NCI-H748 (cell line): ENCODE results near the gene MARK4.
"Not testable (repeated sequence)": the region's sequence is repeated elsewhere in the genome, so short reads cannot be mapped to it uniquely, and the experiment has no call there.

Experiments
- DNase-seq: peaks from one replicate; lab custom pipeline; 2025; ENCODE audit not compliant: unreplicated experiment; lab: John Stamatoyannopoulos, UW

Gene MARK4

DNA sequence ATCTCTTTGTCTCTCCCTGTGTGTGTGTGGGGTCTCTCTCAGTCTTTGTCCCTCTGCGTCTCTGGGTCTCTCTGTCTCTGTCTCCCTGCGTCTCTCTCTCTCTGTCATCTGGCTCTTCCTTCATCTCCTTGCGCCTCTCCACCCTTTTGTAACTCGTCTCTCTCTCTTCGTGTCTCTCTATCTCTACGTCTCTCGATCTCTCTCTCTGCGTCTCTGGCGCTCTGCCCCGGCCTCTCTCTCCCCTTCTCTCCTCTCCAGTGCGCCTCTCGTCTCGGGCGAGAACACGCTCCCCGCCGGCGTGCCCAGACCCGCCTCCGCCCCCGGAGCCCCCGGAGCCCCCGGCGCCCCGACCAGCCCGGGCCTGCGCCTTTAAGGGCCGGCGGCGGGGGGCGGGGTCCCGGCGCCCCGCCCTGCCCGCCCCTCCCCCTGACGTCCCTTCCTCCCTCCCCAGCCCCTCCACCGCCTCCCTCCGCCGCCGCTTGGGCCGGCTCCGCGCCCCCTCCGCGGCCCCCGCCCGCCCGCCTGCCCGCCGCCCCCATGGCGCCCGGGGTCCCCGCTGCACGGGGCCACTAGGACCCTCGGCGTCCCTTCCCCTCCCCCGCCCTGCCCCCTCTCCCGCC is at the start of gene MARK4:
TSS of gene MARK4 (plus strand) at position 440 of the 620 bp plus-strand sequence. CDS start 318 bp downstream, outside the sequence.
- peak; percentile 78 for DNase-seq

- no peak for DNase-seq
These were observed 48.4 kb upstream of the MARK4 start for GRCh38 chr19:45202637-45203036.

DNA sequence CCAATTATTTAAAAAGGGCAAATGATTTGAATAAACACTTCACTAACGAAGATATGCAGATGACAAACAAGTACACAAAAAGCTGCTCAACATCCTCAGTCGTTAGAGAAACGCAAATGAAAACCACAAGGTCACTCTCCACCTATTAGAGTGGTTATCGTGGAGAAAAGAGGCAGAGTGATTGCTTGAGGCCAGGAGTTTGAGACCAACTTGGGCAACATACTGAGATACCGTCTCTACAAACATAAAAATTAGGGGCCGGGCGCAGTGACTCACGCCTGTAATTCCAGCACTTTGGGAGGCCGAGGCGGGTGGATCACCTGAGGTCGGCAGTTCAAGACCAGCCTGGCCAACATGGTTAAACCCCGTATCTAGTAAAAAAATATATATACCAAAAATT is 45.3 kb upstream of the MARK4 start:
- DNase-seq = no peak

DNA sequence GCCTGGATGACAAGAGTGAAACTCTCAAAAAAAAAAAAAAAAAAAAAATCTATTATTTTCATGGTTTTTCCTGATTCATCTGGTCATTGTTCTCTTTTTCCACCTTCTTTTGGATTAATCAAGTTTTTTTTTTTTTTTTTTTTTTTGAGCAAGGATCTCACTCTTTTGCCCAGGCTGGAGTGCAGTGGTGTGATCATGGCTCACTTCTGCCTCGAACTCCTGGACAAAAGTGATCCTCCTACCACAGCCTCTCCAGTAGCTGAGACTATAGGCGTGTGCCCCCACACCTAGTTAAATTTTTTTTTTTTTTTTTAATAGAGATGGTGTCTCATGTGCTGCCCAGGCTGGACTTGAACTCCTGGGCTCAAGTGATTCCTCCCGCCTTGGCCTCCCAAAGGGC is 44.7 kb upstream of the MARK4 start:
- DNase-seq = no peak

GRCh38 chr19:45211751-45212381 is 39.2 kb upstream of the MARK4 start:
- DNase-seq = no peak

GRCh38 chr19:45213031-45213430 is 38.0 kb upstream of the MARK4 start:
- no peak for DNase-seq

DNA sequence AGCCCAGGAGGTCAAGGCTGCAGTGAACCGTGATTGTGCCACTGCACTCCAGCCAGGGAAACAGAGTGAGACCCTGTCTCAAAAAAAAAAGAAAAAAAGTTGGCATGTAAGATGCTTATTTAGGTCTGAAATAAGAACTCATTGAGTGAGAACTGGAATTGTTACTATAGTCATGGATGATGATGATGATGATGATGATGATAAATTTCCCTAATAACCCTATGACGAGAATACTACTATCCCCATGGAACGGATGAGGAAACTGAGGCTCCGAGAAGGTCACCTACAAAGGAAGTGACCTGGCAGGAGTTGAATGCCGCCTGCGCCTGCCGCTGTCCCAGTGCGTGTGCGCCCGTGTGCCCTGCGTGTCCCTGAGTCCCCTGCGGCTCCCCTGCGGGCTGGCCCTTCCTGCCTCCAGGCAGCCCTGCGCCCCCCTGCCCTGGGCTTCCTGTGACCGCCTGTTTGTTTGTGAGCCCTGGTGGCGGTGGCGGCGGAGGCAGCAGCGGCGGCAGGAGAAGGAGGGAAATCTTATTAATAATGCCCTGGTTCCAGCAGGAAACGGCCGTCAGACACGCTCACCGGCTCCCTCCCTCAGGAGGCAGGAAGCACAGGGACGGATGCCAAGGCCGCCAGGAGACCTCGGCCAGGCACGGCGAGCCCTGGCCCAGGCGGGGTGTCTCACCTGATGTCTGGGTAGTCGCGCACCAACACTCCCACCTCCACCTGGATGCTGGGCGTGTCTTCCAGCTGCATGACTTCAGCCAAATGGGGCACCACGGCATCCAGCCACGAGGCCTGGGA is 35.5 kb upstream of the MARK4 start:
- DNase-seq = peak; percentile 72

- DNase-seq = no peak
These were observed 34.4 kb upstream of the MARK4 start for GRCh38 chr19:45216667-45217066.

DNA sequence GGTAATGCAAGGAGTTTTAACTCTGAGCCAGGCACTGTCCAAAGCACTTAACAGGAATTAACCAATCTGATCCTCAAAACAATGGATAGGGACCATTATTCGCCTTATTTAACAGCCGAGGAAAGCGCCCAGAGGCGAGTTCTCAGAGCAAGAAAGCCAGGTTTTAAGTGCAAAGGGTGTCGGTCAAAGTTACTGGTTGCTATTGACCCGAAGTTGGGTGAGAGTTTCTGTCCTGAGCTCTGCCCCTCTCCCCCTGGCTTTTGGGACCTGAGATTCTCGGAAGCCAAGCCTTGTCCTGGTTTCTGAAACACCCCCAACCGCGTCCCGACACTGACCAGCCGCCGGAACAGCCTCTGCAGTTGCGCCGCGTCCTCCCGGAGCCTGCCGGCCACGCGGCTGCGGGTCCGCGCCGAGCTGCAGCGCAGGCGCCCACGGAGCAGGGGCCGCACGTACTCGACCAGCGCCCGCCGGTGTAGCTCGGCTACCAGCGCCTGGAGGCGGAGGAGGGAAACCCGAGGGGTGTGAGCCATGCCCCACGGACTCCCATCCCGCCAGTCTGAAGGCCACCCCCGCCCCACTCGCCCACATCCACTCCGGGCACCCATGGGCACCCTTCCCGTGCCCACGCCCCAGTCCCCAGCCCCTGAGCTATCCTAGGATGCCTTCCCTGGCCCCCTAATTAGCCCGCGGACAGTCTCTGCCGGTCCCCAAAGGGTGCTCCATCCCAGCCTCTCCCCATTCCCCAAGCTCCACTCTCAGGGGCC is 33.7 kb upstream of the MARK4 start:
- DNase-seq = no peak

DNA sequence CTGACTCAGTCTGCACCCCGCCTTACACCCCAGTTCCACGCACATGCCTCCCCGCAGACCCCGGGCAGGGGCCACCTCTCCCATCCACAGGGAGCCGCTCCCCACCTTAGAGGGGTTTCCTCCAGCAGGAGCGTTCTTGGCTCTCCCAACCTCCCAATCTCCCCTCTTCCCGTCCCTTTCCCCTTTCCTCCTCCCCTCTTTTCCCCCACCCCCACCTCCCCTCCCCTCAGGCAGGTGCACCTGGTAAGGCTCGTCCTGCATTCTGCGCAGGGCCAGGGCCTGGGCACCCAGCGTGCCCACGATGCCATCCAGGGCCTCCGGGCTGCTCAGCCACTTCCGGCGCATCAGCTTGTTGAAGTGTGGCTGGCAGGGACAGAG is 33.1 kb upstream of the MARK4 start:
- no peak for DNase-seq

- DNase-seq = no peak
These were observed 32.6 kb upstream of the MARK4 start for GRCh38 chr19:45218426-45218825.

DNA sequence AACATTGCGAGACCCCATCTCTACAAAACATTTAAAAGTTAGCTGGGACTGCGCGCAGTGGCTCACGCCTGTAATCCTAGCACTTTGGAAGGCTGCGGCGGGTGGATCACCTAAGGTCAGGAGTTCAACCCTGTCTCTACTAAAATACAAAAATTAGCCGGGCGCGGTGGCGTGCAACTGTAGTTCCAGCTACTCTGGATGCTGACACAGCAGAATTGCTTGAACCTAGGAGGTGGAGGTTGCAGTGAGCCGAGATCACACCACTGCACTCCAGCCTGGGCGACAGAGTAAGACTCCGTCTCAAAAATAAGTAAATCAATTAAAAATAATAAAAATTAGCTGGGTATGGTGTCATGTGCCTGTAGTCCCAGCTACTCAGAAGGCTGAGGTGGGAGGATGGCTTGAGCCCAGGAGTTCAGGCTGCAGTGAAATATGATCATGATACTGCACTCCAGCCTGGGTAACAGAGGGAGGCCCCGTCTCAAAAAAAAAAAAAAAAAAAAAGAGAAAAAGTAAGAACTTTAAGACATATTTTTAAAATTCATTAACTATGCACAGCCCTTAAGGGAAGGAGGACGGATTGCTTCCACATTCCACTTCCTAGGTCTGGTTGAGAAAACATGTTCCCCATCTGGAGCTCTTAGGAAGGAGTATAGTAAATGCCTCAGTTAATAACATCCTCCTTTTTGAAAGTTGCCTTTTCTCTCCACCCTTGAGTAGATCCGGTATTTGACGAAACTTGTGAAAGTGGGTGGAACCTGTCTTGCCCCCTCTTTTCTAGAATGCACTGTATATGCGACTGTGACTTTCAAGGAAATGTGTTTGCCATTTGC is 31.9 kb upstream of the MARK4 start:
- DNase-seq = no peak

DNA sequence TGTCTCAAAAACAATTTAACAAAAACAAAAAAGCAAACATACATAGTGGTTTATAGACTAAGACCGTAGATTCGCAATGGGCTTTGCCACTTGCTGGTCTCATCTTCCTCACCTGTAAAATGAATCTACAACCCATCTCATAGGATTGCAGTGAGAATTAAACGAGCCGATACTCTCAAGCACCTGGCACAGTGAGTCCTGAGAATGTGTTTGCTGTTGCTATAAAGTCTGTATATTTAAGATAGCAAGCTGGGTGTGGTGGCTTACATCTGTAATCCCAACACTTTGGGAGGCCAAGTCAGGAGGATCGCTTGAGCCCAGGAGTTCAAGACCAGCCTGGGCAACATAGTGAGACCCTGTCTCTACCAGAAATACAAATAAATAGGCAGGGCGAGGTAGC is 28.3 kb upstream of the MARK4 start:
- DNase-seq = no peak

DNA sequence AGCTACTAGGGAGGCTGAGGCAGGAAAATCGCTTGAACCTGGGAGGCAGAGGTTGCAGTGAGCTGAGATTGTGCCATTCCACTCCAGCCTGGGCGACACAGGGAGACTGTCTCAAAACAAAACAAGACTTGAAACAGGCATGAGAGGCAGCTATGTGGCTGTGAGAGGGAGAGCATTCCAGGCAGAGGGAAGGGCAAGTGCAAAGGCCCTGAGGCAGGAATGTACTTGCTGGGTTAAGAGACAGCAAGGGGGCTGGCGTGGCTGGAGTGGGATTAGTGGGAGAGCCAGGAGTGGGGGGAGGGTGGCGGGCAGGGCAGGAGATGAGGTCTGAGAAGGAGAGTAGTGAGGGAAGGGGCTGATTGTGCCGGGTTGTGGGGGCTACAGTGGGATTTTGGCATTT is 27.2 kb upstream of the MARK4 start:
- DNase-seq = no peak

DNA sequence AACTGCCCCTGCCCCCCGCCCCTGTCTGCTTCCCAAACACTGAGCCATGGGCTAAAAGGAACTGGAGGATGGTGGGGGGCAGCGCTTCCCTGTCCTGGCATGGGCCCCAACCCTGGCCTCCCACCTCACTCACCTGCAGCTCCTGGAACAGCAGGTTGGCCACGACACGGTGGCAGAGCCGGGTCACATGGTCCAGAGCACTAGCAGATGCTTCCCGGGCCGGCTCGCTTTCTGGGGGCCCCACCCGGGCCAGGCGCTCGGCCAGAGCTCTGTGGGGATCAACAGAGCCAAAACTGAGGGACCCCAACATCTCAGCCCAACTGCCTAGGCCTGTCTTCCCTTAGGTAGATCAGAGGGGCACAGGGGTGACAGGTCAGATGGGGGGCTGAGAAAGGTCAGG is 26.4 kb upstream of the MARK4 start:
- DNase-seq = no peak

DNA sequence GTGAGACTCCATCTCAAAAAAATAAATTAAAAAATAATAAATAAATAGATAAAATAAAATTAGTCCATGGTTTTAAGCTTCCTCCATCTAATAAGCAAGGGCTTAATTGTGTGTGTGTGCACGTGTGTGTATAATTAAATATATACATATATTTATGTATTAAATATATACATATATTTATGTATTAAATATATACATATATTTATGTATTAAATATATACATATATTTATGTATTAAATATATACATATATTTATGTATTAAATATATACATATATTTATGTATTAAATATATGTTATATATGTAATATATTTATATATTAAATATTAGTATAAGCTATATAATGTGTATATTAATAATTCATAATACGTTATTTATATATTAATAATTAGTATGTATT is 22.0 kb upstream of the MARK4 start:
- not testable (repeated sequence) for DNase-seq

DNA sequence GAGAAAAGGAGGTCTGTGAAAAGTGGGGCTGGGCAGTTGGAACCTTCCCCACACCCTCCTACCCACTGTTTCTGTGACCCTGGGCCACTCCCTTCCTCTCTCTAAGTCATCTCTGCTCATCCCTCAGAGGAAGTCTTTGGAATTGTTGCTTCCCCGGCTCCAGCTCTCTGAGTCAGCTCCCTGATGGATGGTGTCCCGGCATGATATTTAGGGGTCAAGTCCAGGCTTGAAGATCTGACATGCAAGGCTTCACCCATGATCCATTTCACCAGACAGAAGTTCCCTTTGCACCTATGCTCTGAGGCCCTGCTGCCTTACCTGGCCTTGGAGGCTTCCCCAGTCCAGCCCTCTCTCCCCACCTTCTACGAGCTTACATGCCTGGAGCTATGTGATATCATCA is 19.2 kb upstream of the MARK4 start:
- DNase-seq = no peak

DNA sequence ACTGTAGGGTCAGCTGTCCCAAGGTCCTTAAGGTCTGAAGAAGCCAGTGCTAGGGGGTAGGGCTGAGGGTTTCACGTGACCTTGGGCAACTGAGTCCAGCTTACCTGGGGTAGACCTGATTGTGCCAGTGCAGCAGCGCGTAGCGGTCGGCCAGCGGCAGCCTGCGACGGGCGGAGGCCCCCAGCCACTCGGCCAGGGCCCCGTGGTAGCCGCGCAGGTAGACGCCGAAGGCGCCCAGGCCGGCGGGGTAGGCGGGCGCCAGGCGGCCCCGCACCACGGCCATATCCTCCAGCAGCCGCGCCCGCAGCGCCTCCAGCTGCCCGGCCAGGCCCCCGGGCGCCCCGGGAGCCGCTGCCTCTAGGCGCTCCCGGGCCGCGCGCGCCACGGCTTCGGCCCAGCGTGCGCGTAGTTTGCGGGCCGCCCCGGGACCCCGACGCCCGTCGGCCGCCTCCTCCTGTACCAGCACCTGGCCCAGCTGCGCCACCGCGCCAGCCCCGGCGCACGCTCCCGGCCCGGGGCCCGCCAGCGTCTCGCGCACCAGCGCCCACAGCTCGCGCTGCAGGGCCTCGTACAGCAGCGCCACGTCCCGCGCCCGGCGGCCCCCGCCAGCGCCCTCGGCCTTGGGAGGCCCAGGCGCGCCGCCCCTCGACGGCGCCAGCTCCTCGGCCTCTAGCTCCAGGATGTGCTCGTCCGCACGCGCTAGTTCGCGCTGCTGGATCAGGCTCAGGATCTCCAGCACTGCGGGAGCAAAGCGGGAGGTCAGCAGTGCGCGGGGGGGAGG is 16.8 kb upstream of the MARK4 start:
- peak; percentile 42 for DNase-seq

DNA sequence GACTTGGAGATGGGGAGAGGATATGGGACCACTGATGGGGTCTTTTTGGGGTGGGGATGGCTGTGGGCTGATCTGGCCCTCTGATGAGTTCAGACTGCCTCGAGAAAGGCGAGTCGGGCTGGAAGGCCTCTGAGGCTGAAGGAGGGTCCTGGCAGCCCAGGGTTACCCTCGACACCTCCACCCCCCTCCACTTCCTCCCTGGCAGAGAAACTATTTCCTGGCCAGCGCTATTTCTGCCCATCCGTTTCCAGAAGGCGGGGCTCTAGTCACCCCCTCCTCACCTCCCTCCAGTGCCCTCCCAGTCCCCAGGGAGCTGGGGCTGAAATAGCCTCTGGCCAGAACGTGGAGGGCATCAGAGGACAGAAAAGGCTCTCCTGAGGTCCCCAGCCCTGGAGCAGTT is 15.6 kb upstream of the MARK4 start:
- DNase-seq = no peak

DNA sequence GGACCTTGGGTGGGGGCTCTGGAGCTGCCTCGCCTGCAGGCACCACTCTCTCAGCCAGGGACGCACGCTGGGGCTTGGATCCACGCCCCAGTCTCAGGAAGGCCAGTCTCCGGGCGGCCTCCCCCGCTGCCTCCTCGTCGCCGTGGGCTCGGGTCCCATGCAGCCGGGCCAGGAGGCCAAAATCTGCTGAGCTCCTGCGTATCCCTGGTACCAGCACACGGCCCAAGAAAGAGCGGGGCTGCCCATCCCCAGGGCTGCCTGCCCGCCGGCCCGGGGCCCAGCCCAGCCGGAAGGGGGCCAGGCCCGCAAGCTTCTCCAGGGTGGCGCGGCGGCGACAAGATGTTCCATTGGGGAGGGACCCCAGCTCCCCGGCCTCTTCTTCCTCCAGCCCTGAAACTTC is 12.5 kb upstream of the MARK4 start:
- DNase-seq = no peak
